Osteoblast (primary cell): ENCODE results near the gene MRPL52. TPM values are rescaled to one million over a fixed set of nuclear protein-coding genes. Genes with fewer than 3 reads are reported as not detected.

ENCODE experiments used
- DNase-seq: peaks from one replicate; pipeline ENCODE4 v3.0.0; 2011; ENCODE audit warnings: low spot score, mixed read lengths; ENCODE audit not compliant: insufficient read length; ENCODE audit errors: missing footprints
- H2AFZ ChIP-seq: 2 replicates; pipeline ENCODE4 v1.6.0; 2011; ENCODE audit warnings: mild to moderate bottlenecking, low read length
- H3K27ac ChIP-seq: 2 replicates; pipeline ENCODE4 v1.5.1; 2011; ENCODE audit warnings: mild to moderate bottlenecking, low read depth, low read length, moderate library complexity
- H3K27me3 ChIP-seq: 2 replicates; pipeline ENCODE4 v1.6.0; 2012; ENCODE audit warnings: mild to moderate bottlenecking, control low read depth, inconsistent platforms, low read length, moderate library complexity; ENCODE audit not compliant: insufficient read depth
- H3K36me3 ChIP-seq: 2 replicates; pipeline ENCODE4 v1.5.1; 2011; ENCODE audit warnings: mild to moderate bottlenecking, low read length, control low read depth, moderate library complexity; ENCODE audit not compliant: insufficient read depth
- H3K4me1 ChIP-seq: 2 replicates; pipeline ENCODE4 v1.5.1; 2011; ENCODE audit warnings: mild to moderate bottlenecking, low read length, control low read depth, moderate library complexity; ENCODE audit not compliant: insufficient read depth
- H3K4me2 ChIP-seq: 2 replicates; pipeline ENCODE4 v1.6.0; 2011; ENCODE audit warnings: mild to moderate bottlenecking, low read length; ENCODE audit not compliant: insufficient read depth
- H3K4me3 ChIP-seq: fragments of 200-600 bp; sonication (generic); 3 replicates; pipeline ENCODE4 v1.5.1; 2012; ENCODE audit warnings: mild to moderate bottlenecking, low read length, inconsistent platforms; ENCODE audit not compliant: insufficient read depth
- H3K79me2 ChIP-seq: 2 replicates; pipeline ENCODE4 v1.6.0; 2012; ENCODE audit warnings: mild to moderate bottlenecking, low read length, control low read depth, inconsistent platforms; ENCODE audit not compliant: insufficient read depth
- H3K9me3 ChIP-seq: 2 replicates; pipeline ENCODE4 v1.5.1; 2011; ENCODE audit warnings: low read depth, low read length, control low read depth
- H4K20me1 ChIP-seq: 2 replicates; pipeline ENCODE4 v1.6.0; 2012; ENCODE audit warnings: mild to moderate bottlenecking, low read length, control low read depth; ENCODE audit not compliant: insufficient read depth
- CTCF ChIP-seq: IDR thresholded peaks from 2 replicates; pipeline ENCODE4 v1.5.1; 2011; ENCODE audit warnings: mild to moderate bottlenecking, low read depth, low read length, moderate library complexity; ENCODE audit errors: extremely low read depth
- total RNA-seq: library from RNA; depleted of rRNA; stranded (reverse); fragments of >200 nt; gene quantifications from 2 replicates; pipeline ENCODE4 v1.2.3, GENCODE V29; 2012

Gene MRPL52
- total RNA-seq, 1 donor = 31.5 TPM

GRCh38 chr14:22813145-22813544, 16.5 kb upstream of the MRPL52 start:
- no peak overlapping the region for H3K27ac ChIP-seq
- H4K20me1 ChIP-seq = no peaks in the 10 kb centered on the region
- TF ChIP-seq CTCF = no peak
- no peak overlapping the region for H3K4me3 ChIP-seq
- no peak overlapping the region for H3K4me2 ChIP-seq
- no peak overlapping the region for H2AFZ ChIP-seq
- peaks cover 5% of the 10 kb centered on the region for H3K4me1 ChIP-seq
- no peak for DNase-seq
- H3K9me3 ChIP-seq = no peaks in the 10 kb centered on the region
- H3K36me3 ChIP-seq = no peaks in the 10 kb centered on the region
- peaks cover 10% of the 10 kb centered on the region for H3K27me3 ChIP-seq
- no peaks in the 10 kb centered on the region for H3K79me2 ChIP-seq

GRCh38 chr14:22814373-22814772, 15.3 kb upstream of the MRPL52 start:
- Histone ChIP-seq H3K4me3 (no peak overlapping the region), H3K9me3 (no peaks in the 10 kb centered on the region), H4K20me1 (no peaks in the 10 kb centered on the region), H3K4me1 (peaks cover 13% of the 10 kb centered on the region), H3K4me2 (no peak overlapping the region), H3K27me3 (peaks cover 10% of the 10 kb centered on the region), H3K27ac (no peak overlapping the region), H2AFZ (no peak overlapping the region), H3K79me2 (no peaks in the 10 kb centered on the region), H3K36me3 (no peaks in the 10 kb centered on the region)
- no peak for TF ChIP-seq CTCF
- DNase-seq = no peak

- DNase-seq = no peak
- no peaks in the 10 kb centered on the region for H3K36me3 ChIP-seq
- H3K4me3 ChIP-seq = no peak within 1 kb of the TSS
- H3K4me2 ChIP-seq = no peak within 1 kb of the TSS
- peaks cover 10% of the 10 kb centered on the region for H3K27me3 ChIP-seq
- H3K9me3 ChIP-seq = no peaks in the 10 kb centered on the region
- no peaks in the 10 kb centered on the region for H4K20me1 ChIP-seq
- H3K4me1 ChIP-seq = peaks cover 19% of the 10 kb centered on the region
- no peak within 1 kb of the TSS for H3K27ac ChIP-seq
- no peak for TF ChIP-seq CTCF
- H2AFZ ChIP-seq = peak within 1 kb of the TSS; percentile 35
- no peaks in the 10 kb centered on the region for H3K79me2 ChIP-seq
Observed at GRCh38 chr14:22814941-22815713, 14.6 kb upstream of the MRPL52 start, which contains the start of gene SLC7A7. Gene SLC7A7, minus strand, starts transcription at chr14:22815435. Its CDS starts 2,037 bp downstream, at chr14:22813398.

GRCh38 chr14:22819151-22819988, 10.3 kb upstream of the MRPL52 start:
- Histone ChIP-seq H3K27me3 (peaks cover 10% of the 10 kb centered on the region), H3K36me3 (no peaks in the 10 kb centered on the region), H3K9me3 (no peaks in the 10 kb centered on the region), H3K79me2 (no peaks in the 10 kb centered on the region), H3K4me2 (peak overlapping the region; percentile 57), H3K4me1 (peaks cover 30% of the 10 kb centered on the region), H3K27ac (peak overlapping the region; percentile 73), H3K4me3 (peak overlapping the region; percentile 47), H2AFZ (peak overlapping the region; percentile 77), H4K20me1 (no peaks in the 10 kb centered on the region)
- TF ChIP-seq CTCF = no peak
- DNase-seq = peak; percentile 91
